GM10266 (cell line): ENCODE measurements around the gene DDX42.
A peak's percentile ranks its signal among the peaks of the same experiment; 100 is the strongest.

Source experiments
- DNase-seq: peaks from one replicate; pipeline ENCODE4 v3.0.0; 2012; ENCODE audit errors: extremely low spot score
- CTCF ChIP-seq: IDR thresholded peaks from 2 replicates; pipeline ENCODE4 v1.5.1; 2012; ENCODE audit warnings: mild to moderate bottlenecking, low read depth; ENCODE audit not compliant: control insufficient read depth, insufficient read depth; ENCODE audit errors: missing control alignments

The DDX42 gene

GRCh38 chr17:63838631-63839171 is 64.7 kb downstream of the DDX42 start:
- TF ChIP-seq CTCF, result no peak
- no peak for DNase-seq

- no peak for DNase-seq
- no peak for TF ChIP-seq CTCF
These were observed 66.8 kb downstream of the DDX42 start for GRCh38 chr17:63840591-63841349.

- no peak for TF ChIP-seq CTCF
- no peak for DNase-seq
These were observed 67.6 kb downstream of the DDX42 start for GRCh38 chr17:63841350-63842172.

GRCh38 chr17:63842173-63842539 is 68.2 kb downstream of the DDX42 start:
- no peak for TF ChIP-seq CTCF
- no peak for DNase-seq

- DNase-seq, result peak; percentile 98
- no peak for TF ChIP-seq CTCF
These were observed 68.8 kb downstream of the DDX42 start, which contains the start of gene SMARCD2 for GRCh38 chr17:63842540-63843386. SMARCD2 (minus strand) TSS chr17:63842685; CDS start chr17:63842674, 11 bp downstream.

- DNase-seq, result peak; percentile 63
These were observed 69.5 kb downstream of the DDX42 start for GRCh38 chr17:63843387-63843888.
